Sigmoid colon (tissue), 7 donors: Measurements from ENCODE around the gene GAREM1. TPM values are rescaled to one million over a fixed set of nuclear protein-coding genes. Genes with fewer than 3 reads are reported as not detected.

Experiments used
- DNase-seq: peaks from one replicate; pipeline ENCODE4 v3.0.0-alpha.2; 2019
- H3K27ac ChIP-seq, 4 donors: fragments of 200-600 bp; sonication (generic); one replicate each; pipeline ENCODE4 v1.5.1; 2016 to 2019; ENCODE audit warnings: mild to moderate bottlenecking in 1 of 4
- H3K27me3 ChIP-seq, 3 donors: fragments of 200-600 bp; sonication (generic); one replicate each; pipeline ENCODE4 v1.5.1; 2019; ENCODE audit warnings: mild to moderate bottlenecking in 1 of 3
- H3K36me3 ChIP-seq, 4 donors: fragments of 200-600 bp; sonication (generic); one replicate each; pipeline ENCODE4 v1.5.1; 2016 to 2019
- H3K4me1 ChIP-seq, 4 donors: fragments of 200-600 bp; sonication (generic); one replicate each; pipeline ENCODE4 v1.5.1; 2017 to 2019
- H3K4me3 ChIP-seq, 4 donors: fragments of 200-600 bp; sonication (generic); one replicate each; pipeline ENCODE4 v1.5.1; 2017 to 2019; ENCODE audit warnings: mild to moderate bottlenecking in 2 of 4, moderate library complexity in 1 of 4
- H3K9me3 ChIP-seq, 4 donors: fragments of 200-600 bp in 3 of 4; sonication (generic) in 3 of 4; one replicate each; pipeline versions ENCODE4 v1.5.1 to v1.6.1; 2013 to 2019
- CTCF ChIP-seq, 4 experiments: fragments of 450-650 bp in 3 of 4; fragments of 200-600 bp in 1 of 4; IDR thresholded peaks; one replicate each; pipeline ENCODE4 v1.5.1; 2016 to 2019; ENCODE audit warnings: antibody characterized with exemption in 4 of 4, mild to moderate bottlenecking in 3 of 4, moderate library complexity in 2 of 4
- EP300 ChIP-seq, 4 donors: sonication (generic); formaldehyde crosslinking; IDR thresholded peaks; one replicate each; pipeline ENCODE4 v1.6.1; 2017; ENCODE audit warnings: antibody characterized with exemption in 4 of 4
- POLR2A ChIP-seq, 2 donors: fragments of 450-650 bp; IDR thresholded peaks; one replicate each; pipeline ENCODE4 v1.6.1; 2016; ENCODE audit warnings: antibody characterized with exemption in 2 of 2, mild to moderate bottlenecking in 2 of 2, moderate library complexity in 2 of 2
- POLR2AphosphoS5 ChIP-seq, 4 donors: sonication (generic); formaldehyde crosslinking; IDR thresholded peaks; one replicate each; pipeline ENCODE4 v1.6.1; 2017; ENCODE audit warnings: antibody characterized with exemption in 4 of 4
- WGBS, 2 donors: extraction: QIAGEN DNeasy Blood & Tissue Kit; methylation state at CpG; one replicate each; pipeline ENCODE4 v1.1.7; 2013; 5-methylcytosine and 5-hydroxymethylcytosine counted together
- intact Hi-C: fragments of 100-400 bp; cut with DNase I; formaldehyde crosslinking; loops from one replicate; pipeline ENCODE4 v1.15.1; 2023
- polyA plus RNA-seq, 3 donors: library from polyadenylated mRNA; stranded (reverse); fragments of 200-250 nt; gene quantifications; one replicate each; pipeline ENCODE4 v1.2.3, GENCODE V29; 2013
- total RNA-seq, 4 donors: library from RNA; depleted of rRNA; stranded (reverse); fragments of >200 nt; gene quantifications; one replicate each; pipeline ENCODE4 v1.1.0, GENCODE V29; 2016
- donor health status: healthy with polysubstance abuse.
- donor health status: Bipolar disorder and iron deficiency.
- donor health status: healthy.

Gene GAREM1
- total and polyA plus RNA-seq, 7 donors = 4.9 to 11.8 (median 6.6) TPM

DNA sequence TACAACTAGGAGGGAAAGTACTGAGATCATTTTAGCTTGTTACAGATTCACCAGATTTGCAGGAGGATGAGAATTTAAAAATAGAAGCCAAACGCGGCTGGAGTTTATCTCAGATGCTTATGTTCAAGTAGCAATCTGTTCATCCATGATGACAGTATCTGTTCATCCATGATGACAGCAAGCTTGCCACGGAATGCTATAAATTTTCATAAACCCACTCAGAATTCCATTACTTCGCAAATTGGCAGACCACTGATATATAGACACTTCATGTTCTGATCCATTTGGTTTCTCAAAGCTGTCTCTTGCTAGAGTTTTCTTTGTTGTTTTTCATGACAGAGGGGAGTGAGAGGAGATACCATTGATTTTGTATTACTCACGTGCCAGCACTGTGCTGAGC is 84.2 kb downstream of the GAREM1 start:
- no peak for DNase-seq
- Histone ChIP-seq H3K9me3 (no peaks in the 10 kb centered on the region), H3K4me3 (no peak overlapping the region), H3K36me3 (no peaks in the 10 kb centered on the region), H3K4me1 (peaks cover 0 to 23% (median 14%) of the 10 kb centered on the region in 4 donors), H3K27ac (no peak overlapping the region), H3K27me3 (no peaks in the 10 kb centered on the region)
- 80 to 83% methylated on average over 5 of the region's 5 CpGs for WGBS, 2 donors
- TF ChIP-seq EP300 (IDR thresholded peaks at IDR 0.05) = no peak
- no peak for TF ChIP-seq CTCF (IDR thresholded peaks at IDR 0.05)
- TF ChIP-seq POLR2A (IDR thresholded peaks at IDR 0.05) = no peak
- TF ChIP-seq POLR2AphosphoS5 (IDR thresholded peaks at IDR 0.05) = no peak
- intact Hi-C loops = no loop called here

- TF ChIP-seq POLR2AphosphoS5 (IDR thresholded peaks at IDR 0.05) (peak in 1 of 4 donors; percentile 42), POLR2A (IDR thresholded peaks at IDR 0.05) (no peak)
- WGBS, 2 donors = 27 to 66% methylated on average over 4 of the region's 4 CpGs
- no peak for DNase-seq
- Histone ChIP-seq H3K27me3 (no peaks in the 10 kb centered on the region), H3K4me3 (no peak overlapping the region), H3K36me3 (no peaks in the 10 kb centered on the region), H3K27ac (peak overlapping the region in 3 of 4 donors; percentile 40 to 53 (median 41)), H3K9me3 (no peaks in the 10 kb centered on the region), H3K4me1 (peaks cover 0 to 28% (median 15%) of the 10 kb centered on the region in 4 donors)
- intact Hi-C loops = no loop called here
These were observed 87.4 kb downstream of the GAREM1 start for GRCh38 chr18:32383050-32383819.

DNA sequence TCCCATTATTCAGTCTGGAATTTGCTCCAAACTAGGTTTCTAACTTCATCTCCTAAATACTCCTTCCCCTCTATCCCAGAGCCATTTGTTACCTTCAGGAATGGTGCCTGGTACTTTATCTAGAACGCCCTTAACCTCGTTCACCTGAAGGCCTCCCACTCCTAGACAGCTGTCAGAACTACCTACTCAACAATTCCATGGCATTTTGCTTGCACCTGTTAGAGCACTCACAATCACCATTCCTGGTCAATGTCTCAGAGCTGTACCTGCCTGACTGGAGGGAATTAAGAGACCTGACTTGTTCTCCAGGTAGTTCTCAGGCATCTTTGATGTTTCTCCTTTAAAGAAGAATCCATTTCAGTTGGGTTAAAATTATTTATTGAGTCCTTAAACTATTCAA is 88.9 kb downstream of the GAREM1 start:
- TF ChIP-seq POLR2AphosphoS5 (IDR thresholded peaks at IDR 0.05) = no peak
- no peak for TF ChIP-seq CTCF (IDR thresholded peaks at IDR 0.05)
- no peak for TF ChIP-seq EP300 (IDR thresholded peaks at IDR 0.05)
- TF ChIP-seq POLR2A (IDR thresholded peaks at IDR 0.05) = no peak
- intact Hi-C loops = no loop called here
- Histone ChIP-seq H3K9me3 (no peaks in the 10 kb centered on the region), H3K36me3 (no peaks in the 10 kb centered on the region), H3K27ac (no peak overlapping the region), H3K4me3 (no peak overlapping the region), H3K4me1 (peaks cover 0 to 28% (median 16%) of the 10 kb centered on the region in 4 donors), H3K27me3 (no peaks in the 10 kb centered on the region)
- no peak for DNase-seq
- 93 to 97% methylated on average over 2 of the region's 2 CpGs for WGBS, 2 donors

DNA sequence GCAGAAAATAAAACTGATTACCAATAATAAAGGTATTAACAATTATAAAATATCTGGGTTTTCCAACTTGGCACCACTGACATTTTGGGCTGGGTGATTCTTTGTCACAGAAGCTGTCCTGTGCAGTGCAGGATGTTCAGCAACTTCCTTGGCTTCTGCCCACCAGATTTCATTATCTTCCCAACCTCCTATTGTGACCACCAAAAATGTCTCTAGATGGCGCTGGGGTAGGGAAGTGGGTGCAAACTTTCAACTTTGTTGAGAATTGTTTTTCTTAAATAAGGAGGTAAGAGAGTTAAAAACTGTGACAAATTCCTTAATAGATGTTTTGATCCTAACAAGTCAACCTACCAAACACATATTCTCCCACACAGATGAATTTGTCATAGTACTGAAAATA is 90.1 kb downstream of the GAREM1 start:
- Histone ChIP-seq H3K9me3 (no peaks in the 10 kb centered on the region), H3K4me1 (peaks cover 0 to 21% (median 11%) of the 10 kb centered on the region in 4 donors), H3K4me3 (no peak overlapping the region), H3K27me3 (no peaks in the 10 kb centered on the region), H3K27ac (no peak overlapping the region), H3K36me3 (no peaks in the 10 kb centered on the region)
- DNase-seq = no peak
- TF ChIP-seq CTCF (IDR thresholded peaks at IDR 0.05) = no peak
- TF ChIP-seq POLR2AphosphoS5 (IDR thresholded peaks at IDR 0.05) = no peak
- TF ChIP-seq EP300 (IDR thresholded peaks at IDR 0.05) = no peak
- TF ChIP-seq POLR2A (IDR thresholded peaks at IDR 0.05) = no peak
- WGBS, 2 donors = 48 to 78% methylated on average over 1 of the region's 1 CpG
- intact Hi-C loops = no loop called here

- 94 to 95% methylated on average over 7 of the region's 7 CpGs for WGBS, 2 donors
- Histone ChIP-seq H3K27me3 (no peaks in the 10 kb centered on the region), H3K27ac (no peak overlapping the region), H3K9me3 (no peaks in the 10 kb centered on the region), H3K4me1 (peaks cover 0 to 18% (median 11%) of the 10 kb centered on the region in 4 donors), H3K4me3 (no peak overlapping the region), H3K36me3 (no peaks in the 10 kb centered on the region)
- no peak for DNase-seq
- intact Hi-C loops = no loop called here
- TF ChIP-seq CTCF (IDR thresholded peaks at IDR 0.05) = no peak
- TF ChIP-seq EP300 (IDR thresholded peaks at IDR 0.05) = no peak
- TF ChIP-seq POLR2AphosphoS5 (IDR thresholded peaks at IDR 0.05) = no peak
- TF ChIP-seq POLR2A (IDR thresholded peaks at IDR 0.05) = no peak
These were observed 90.8 kb downstream of the GAREM1 start for GRCh38 chr18:32379891-32380290.
